BLaER1 treated with 17β-estradiol and CSF1 and Interleukin-3, amounts not matched to agents 10 nM and 100 nM (cell line): ENCODE measurements around the gene MYH11.
A peak's percentile ranks its signal among the peaks of the same experiment; 100 is the strongest.
"Not testable (repeated sequence)": the region's sequence is repeated elsewhere in the genome, so short reads cannot be mapped to it uniquely, and the experiment has no call there.

ENCODE experiments used
- H3K27ac ChIP-seq, 11 experiments: shearing (Covaris generic); formaldehyde crosslinking; 2 replicates each; pipeline ENCODE4 v1.8.1; 2022
- H3K27me3 ChIP-seq, 11 experiments: shearing (Covaris generic); formaldehyde crosslinking; 2 replicates each; pipeline ENCODE4 v1.8.1; 2022
- H3K36me3 ChIP-seq, 11 experiments: shearing (Covaris generic); formaldehyde crosslinking; 2 replicates each; pipeline ENCODE4 v1.8.1; 2022
- H3K4me1 ChIP-seq, 10 experiments: shearing (Covaris generic); formaldehyde crosslinking; 2 replicates each; pipeline ENCODE4 v1.8.1; 2022
- H3K4me2 ChIP-seq, 11 experiments: shearing (Covaris generic); formaldehyde crosslinking; 2 replicates each; pipeline ENCODE4 v1.8.1; 2022
- H3K4me3 ChIP-seq, 10 experiments: shearing (Covaris generic); formaldehyde crosslinking; 2 replicates each; pipeline ENCODE4 v1.8.1; 2022
- H3K9ac ChIP-seq, 11 experiments: shearing (Covaris generic); formaldehyde crosslinking; 2 replicates each; pipeline ENCODE4 v1.8.1; 2022
- H3K9me3 ChIP-seq, 11 experiments: shearing (Covaris generic); formaldehyde crosslinking; replicated peaks in 1 of 11; 2 replicates each; pipeline ENCODE4 v1.8.1; 2022
- H4K20me1 ChIP-seq, 11 experiments: shearing (Covaris generic); formaldehyde crosslinking; 2 replicates each; pipeline ENCODE4 v1.8.1; 2022
- Cebpa-rat ChIP-seq, 11 experiments: shearing (Covaris generic); IDR thresholded peaks; 2 replicates each; pipeline ENCODE4 v1.8.1; 2022

The MYH11 gene

GRCh38 chr16:15855704-15856003 lies 1.2 kb downstream of the MYH11 start:
- H3K4me2 ChIP-seq = peak overlapping the region; percentile 26 to 99 (median 83); a peak in 19 of 22 replicates
- H3K4me1 ChIP-seq = peaks cover 23 to 37% (median 33%) of the 10 kb centered on the region in 10 experiments
- H4K20me1 ChIP-seq = peaks cover 0 to 13% (median 9%) of the 10 kb centered on the region in 11 experiments; a peak in 8 of 22 replicates
- H3K27me3 ChIP-seq = peaks cover 46 to 66% (median 57%) of the 10 kb centered on the region in 11 experiments
- no peaks in the 10 kb centered on the region for H3K9me3 ChIP-seq
- no peak overlapping the region for H3K9ac ChIP-seq
- no peak for TF ChIP-seq Cebpa-rat (IDR thresholded peaks at IDR 0.05)
- peak overlapping the region in 1 of 10 experiments; percentile 56; a peak in 2 of 20 replicates for H3K4me3 ChIP-seq
- H3K27ac ChIP-seq = no peak overlapping the region
- H3K36me3 ChIP-seq = no peaks in the 10 kb centered on the region

DNA sequence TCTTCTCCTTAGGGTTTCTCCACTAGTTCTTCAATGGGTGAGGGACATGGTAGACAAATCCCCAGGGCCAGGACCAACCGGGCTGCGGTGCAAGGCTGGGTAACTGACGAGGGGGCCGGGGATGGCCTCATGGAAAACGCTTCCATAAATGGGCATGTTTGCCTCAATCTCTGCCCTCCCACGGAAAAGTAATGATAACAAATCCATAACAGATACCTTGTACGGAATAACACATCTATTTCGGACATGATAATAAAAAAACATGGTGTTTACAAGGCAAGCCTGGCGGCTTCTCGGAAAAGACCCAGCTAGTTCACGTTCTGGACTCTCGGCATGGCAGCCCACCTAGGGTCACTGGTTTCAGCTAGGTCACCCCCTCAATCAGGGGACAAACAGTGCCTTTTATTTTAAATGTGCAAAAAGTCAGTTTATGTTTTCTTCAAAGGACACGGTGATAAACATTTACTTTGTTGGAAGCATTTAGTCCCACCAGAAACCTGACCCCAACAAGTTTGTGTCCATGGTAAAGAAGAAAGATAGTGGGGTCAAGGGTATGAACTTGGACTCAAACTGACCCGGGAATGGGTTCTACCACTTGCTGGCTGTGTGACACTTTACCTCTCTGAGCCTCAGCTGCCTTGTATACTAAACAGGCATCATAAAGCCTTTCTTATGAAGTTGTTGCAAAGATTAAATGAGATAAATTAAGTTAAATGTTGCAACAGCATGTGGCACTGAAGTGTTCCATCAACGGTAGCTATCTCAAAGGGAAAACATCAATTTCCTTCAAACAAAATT lies 1.7 kb downstream of the MYH11 start:
- no peaks in the 10 kb centered on the region for H3K9me3 ChIP-seq
- H3K36me3 ChIP-seq = no peaks in the 10 kb centered on the region
- peak overlapping the region; percentile 26 to 99 (median 83); a peak in 15 of 22 replicates for H3K4me2 ChIP-seq
- H4K20me1 ChIP-seq = peaks cover 0 to 13% (median 9%) of the 10 kb centered on the region in 11 experiments; a peak in 8 of 22 replicates
- no peak overlapping the region for H3K27ac ChIP-seq
- H3K27me3 ChIP-seq = peaks cover 46 to 60% (median 56%) of the 10 kb centered on the region in 11 experiments
- TF ChIP-seq Cebpa-rat (IDR thresholded peaks at IDR 0.05) = no peak
- no peak overlapping the region for H3K4me3 ChIP-seq
- no peak overlapping the region for H3K9ac ChIP-seq
- peaks cover 23 to 37% (median 33%) of the 10 kb centered on the region in 10 experiments for H3K4me1 ChIP-seq

DNA sequence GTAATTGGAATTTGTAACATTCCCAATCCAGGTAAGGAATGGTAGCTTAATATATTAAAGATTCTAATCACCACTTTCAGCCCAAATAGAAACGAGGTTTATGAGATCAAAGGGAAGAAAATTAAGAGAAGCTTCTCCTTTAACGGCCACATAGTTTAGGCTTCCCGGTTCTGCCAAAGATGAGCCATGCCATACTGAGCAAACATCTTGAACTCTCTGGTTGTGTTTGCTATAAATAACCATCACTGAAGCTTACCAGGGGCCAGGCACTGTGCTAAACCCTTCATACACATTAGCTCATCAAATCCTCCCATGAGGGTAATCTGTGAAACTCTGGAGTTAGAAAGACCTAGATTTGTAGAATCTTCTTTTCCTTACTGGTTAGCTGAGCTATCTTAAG lies 2.8 kb downstream of the MYH11 start:
- no peak overlapping the region for H3K9ac ChIP-seq
- peaks cover 42 to 51% (median 48%) of the 10 kb centered on the region in 11 experiments for H3K27me3 ChIP-seq
- H3K4me3 ChIP-seq = no peak overlapping the region
- no peak overlapping the region for H3K4me2 ChIP-seq
- H3K36me3 ChIP-seq = no peaks in the 10 kb centered on the region
- no peak for TF ChIP-seq Cebpa-rat (IDR thresholded peaks at IDR 0.05)
- H3K4me1 ChIP-seq = peaks cover 23 to 37% (median 33%) of the 10 kb centered on the region in 10 experiments
- no peaks in the 10 kb centered on the region for H3K9me3 ChIP-seq
- H4K20me1 ChIP-seq = peaks cover 0 to 13% (median 9%) of the 10 kb centered on the region in 11 experiments; a peak in 8 of 22 replicates
- no peak overlapping the region for H3K27ac ChIP-seq

DNA sequence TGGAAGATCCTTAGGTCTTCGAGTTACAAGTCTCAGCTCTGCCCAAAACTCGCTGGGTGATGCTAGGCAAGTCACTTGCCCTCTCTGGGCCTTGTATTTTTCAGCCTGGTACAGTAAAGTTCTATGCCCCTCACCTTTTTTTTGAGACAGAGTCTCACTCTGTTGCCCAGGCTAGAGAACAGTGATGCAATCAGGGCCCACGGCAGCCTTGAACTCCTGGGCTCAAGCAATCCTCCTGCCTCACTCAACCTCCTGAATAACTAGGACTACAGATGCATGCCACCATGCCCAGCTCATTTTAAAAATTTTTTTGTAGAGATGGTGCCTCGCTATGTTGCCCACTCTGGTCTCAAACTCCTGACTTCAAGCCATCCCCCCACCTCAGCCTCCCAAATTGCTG lies 3.8 kb downstream of the MYH11 start:
- no peak overlapping the region for H3K27ac ChIP-seq
- no peak overlapping the region for H3K4me3 ChIP-seq
- no peaks in the 10 kb centered on the region for H3K36me3 ChIP-seq
- peaks cover 0 to 13% (median 9%) of the 10 kb centered on the region in 11 experiments; a peak in 8 of 22 replicates for H4K20me1 ChIP-seq
- no peaks in the 10 kb centered on the region for H3K9me3 ChIP-seq
- H3K27me3 ChIP-seq = peaks cover 33 to 41% (median 38%) of the 10 kb centered on the region in 11 experiments
- no peak for TF ChIP-seq Cebpa-rat (IDR thresholded peaks at IDR 0.05)
- H3K4me1 ChIP-seq = peaks cover 20 to 36% (median 30%) of the 10 kb centered on the region in 10 experiments
- no peak overlapping the region for H3K4me2 ChIP-seq
- H3K9ac ChIP-seq = no peak overlapping the region

GRCh38 chr16:15850555-15850954 lies 6.3 kb downstream of the MYH11 start:
- not testable (repeated sequence) for H3K9me3 ChIP-seq, H3K4me2 ChIP-seq, H3K36me3 ChIP-seq, H3K4me3 ChIP-seq, H3K27ac ChIP-seq, H4K20me1 ChIP-seq, H3K9ac ChIP-seq
- peaks cover 0 to 11% (median 6%) of the 10 kb centered on the region in 10 experiments; a peak in 16 of 20 replicates for H3K4me1 ChIP-seq
- H3K27me3 ChIP-seq = peaks cover 8 to 16% (median 13%) of the 10 kb centered on the region in 11 experiments

GRCh38 chr16:15849209-15849981 lies 7.4 kb downstream of the MYH11 start:
- Histone ChIP-seq H3K27me3 (peaks cover 0 to 4% (median 1%) of the 10 kb centered on the region in 11 experiments; a peak in 5 of 22 replicates), H3K9ac (no peak overlapping the region), H4K20me1 (no peaks in the 10 kb centered on the region), H3K4me3 (no peak overlapping the region), H3K27ac (no peak overlapping the region), H3K36me3 (no peaks in the 10 kb centered on the region), H3K4me1 (0 out of 20 replicates have a peak, but pooled peaks cover 0 to 4% (median 0%) of the 10 kb centered on the region in 10 experiments), H3K9me3 (no peaks in the 10 kb centered on the region), H3K4me2 (no peak overlapping the region)
- no peak for TF ChIP-seq Cebpa-rat (IDR thresholded peaks at IDR 0.05)

GRCh38 chr16:15847611-15848175 lies 9.1 kb downstream of the MYH11 start:
- H3K27ac ChIP-seq = no peak overlapping the region
- H3K27me3 ChIP-seq = no peaks in the 10 kb centered on the region
- H3K36me3 ChIP-seq = no peaks in the 10 kb centered on the region
- 0 out of 20 replicates have a peak, but pooled peaks cover 0 to 4% (median 0%) of the 10 kb centered on the region in 10 experiments for H3K4me1 ChIP-seq
- no peak overlapping the region for H3K4me3 ChIP-seq
- no peaks in the 10 kb centered on the region for H3K9me3 ChIP-seq
- TF ChIP-seq Cebpa-rat (IDR thresholded peaks at IDR 0.05) = no peak
- H4K20me1 ChIP-seq = no peaks in the 10 kb centered on the region
- no peak overlapping the region for H3K4me2 ChIP-seq
- no peak overlapping the region for H3K9ac ChIP-seq

GRCh38 chr16:15846510-15846909 lies 10.3 kb downstream of the MYH11 start:
- TF ChIP-seq Cebpa-rat (IDR thresholded peaks at IDR 0.05) = no peak
- Histone ChIP-seq H4K20me1 (no peaks in the 10 kb centered on the region), H3K27me3 (no peaks in the 10 kb centered on the region), H3K4me1 (0 out of 20 replicates have a peak, but pooled peaks cover 0 to 4% (median 0%) of the 10 kb centered on the region in 10 experiments), H3K9me3 (no peaks in the 10 kb centered on the region), H3K36me3 (no peaks in the 10 kb centered on the region), H3K27ac (no peak overlapping the region), H3K4me2 (no peak overlapping the region), H3K4me3 (no peak overlapping the region), H3K9ac (no peak overlapping the region)
